Measurements from ENCODE around the gene CWC27. TPM values are rescaled to one million over a fixed set of nuclear protein-coding genes. Genes with fewer than 3 reads are reported as not detected.

The CWC27 gene
- total and polyA plus RNA-seq, 9 of the 15 experiments (the other 6 are each of a cell fraction or from before 2014, with no cell fraction given), result 19.7 to 49.3 (median 38.3) TPM

GRCh38 chr5:64872044-64872443, 103.3 kb downstream of the CWC27 start (continued):
- TF ChIP-seq CBX8 (IDR thresholded peaks at IDR 0.05; ENCODE audit: borderline replicate concordance, extremely low read depth, low read depth, low read length, poor library complexity, severe bottlenecking) (no peak), RREB1 (CRISPR knock-in tag; IDR thresholded peaks at IDR 0.05) (no peak)

- DNase-seq (ENCODE audit: extremely low read depth in 1 of 4, low spot score in 3 of 4) (no peak), ATAC-seq (no peak), FAIRE-seq (no peak)
- Histone ChIP-seq H3K9me3 (replicated peaks; ENCODE audit: control insufficient read depth, insufficient read depth, low read depth, low read length) (no peaks in the 10 kb centered on the region), H3K27ac (ENCODE audit: extremely low read depth, low read depth, low read length) (no peak overlapping the region), H4K20me1 (replicated peaks; ENCODE audit: control insufficient read depth, insufficient read depth, low read length) (no peaks in the 10 kb centered on the region), H3K4me2 (ENCODE audit: insufficient read depth, low read length) (no peak overlapping the region), H3K36me3 (ENCODE audit: control insufficient read depth, insufficient read depth, low read length) (no peaks in the 10 kb centered on the region), H3K9ac (ENCODE audit: insufficient read depth in 1 of 2, low read depth in 2 of 2, low read length in 2 of 2) (no peak overlapping the region), H3K27me3 (ENCODE audit: control insufficient read depth in 2 of 2, insufficient read depth in 2 of 2, low read length in 2 of 2) (no peaks in the 10 kb centered on the region), H2AFZ (ENCODE audit: low read depth, low read length) (no peak overlapping the region), H3K4me1 (replicated peaks in 1 of 2; ENCODE audit: control insufficient read depth in 2 of 2, insufficient read depth in 2 of 2, low read length in 2 of 2) (peaks cover 0 to 3% of the 10 kb centered on the region in 2 experiments; a peak in 1 of 5 replicates), H3K79me2 (ENCODE audit: control insufficient read depth, insufficient read depth, low read length) (no peaks in the 10 kb centered on the region), H3K4me3 (no peak overlapping the region), H3K9me1 (ENCODE audit: control insufficient read depth, insufficient read depth, low read length) (no peaks in the 10 kb centered on the region)
- TF ChIP-seq ZNF431 (CRISPR knock-in tag; IDR thresholded peaks at IDR 0.05), result no peak
- no peak for TF ChIP-seq YBX1 (IDR thresholded peaks at IDR 0.05)
- TF ChIP-seq E2F3 (CRISPR knock-in tag; IDR thresholded peaks at IDR 0.05), result no peak
- TF ChIP-seq MIER1 (IDR thresholded peaks at IDR 0.05; ENCODE audit: low read depth), result no peak
- no peak for TF ChIP-seq BMI1 (IDR thresholded peaks at IDR 0.05; ENCODE audit: low read length)
- TF ChIP-seq LCOR (CRISPR knock-in tag; IDR thresholded peaks at IDR 0.05), result no peak
- no peak for TF ChIP-seq SMARCB1 (IDR thresholded peaks at IDR 0.05; ENCODE audit: insufficient read length, low read depth)
- TF ChIP-seq HBP1 (CRISPR knock-in tag; IDR thresholded peaks at IDR 0.05), result no peak
- intact Hi-C loops (cut with micrococcal nuclease), result no loop called here
- POLR2A ChIA-PET, result no interaction called here
- CTCF ChIA-PET (ENCODE audit: low intra/inter-chr PET ratio), result no interaction called here
- BruUV-seq (replicated peaks), result no TSS peak
- in situ Hi-C loops (cut with MboI), result no loop called here
Observed at GRCh38 chr5:64873441-64873840, 104.7 kb downstream of the CWC27 start.

Measured in K562 (cell line).